ENCODE measurements around the gene IGF1R. TPM values are rescaled to one million over a fixed set of nuclear protein-coding genes. Genes with fewer than 3 reads are reported as not detected.

The IGF1R gene
- total RNA-seq, 1 donor from 2014 or later = 131 TPM

- H3K27me3 Mint-ChIP-seq (ENCODE audit: unreplicated experiment) = peaks cover 12% of the 10 kb centered on the region
- H3K9me3 Mint-ChIP-seq (ENCODE audit: unreplicated experiment) = no peaks in the 10 kb centered on the region
- peaks cover 17% of the 10 kb centered on the region for H3K4me1 Mint-ChIP-seq (ENCODE audit: unreplicated experiment)
Observed at GRCh38 chr15:98647026-98647773, 1.1 kb upstream of the IGF1R start.

DNA sequence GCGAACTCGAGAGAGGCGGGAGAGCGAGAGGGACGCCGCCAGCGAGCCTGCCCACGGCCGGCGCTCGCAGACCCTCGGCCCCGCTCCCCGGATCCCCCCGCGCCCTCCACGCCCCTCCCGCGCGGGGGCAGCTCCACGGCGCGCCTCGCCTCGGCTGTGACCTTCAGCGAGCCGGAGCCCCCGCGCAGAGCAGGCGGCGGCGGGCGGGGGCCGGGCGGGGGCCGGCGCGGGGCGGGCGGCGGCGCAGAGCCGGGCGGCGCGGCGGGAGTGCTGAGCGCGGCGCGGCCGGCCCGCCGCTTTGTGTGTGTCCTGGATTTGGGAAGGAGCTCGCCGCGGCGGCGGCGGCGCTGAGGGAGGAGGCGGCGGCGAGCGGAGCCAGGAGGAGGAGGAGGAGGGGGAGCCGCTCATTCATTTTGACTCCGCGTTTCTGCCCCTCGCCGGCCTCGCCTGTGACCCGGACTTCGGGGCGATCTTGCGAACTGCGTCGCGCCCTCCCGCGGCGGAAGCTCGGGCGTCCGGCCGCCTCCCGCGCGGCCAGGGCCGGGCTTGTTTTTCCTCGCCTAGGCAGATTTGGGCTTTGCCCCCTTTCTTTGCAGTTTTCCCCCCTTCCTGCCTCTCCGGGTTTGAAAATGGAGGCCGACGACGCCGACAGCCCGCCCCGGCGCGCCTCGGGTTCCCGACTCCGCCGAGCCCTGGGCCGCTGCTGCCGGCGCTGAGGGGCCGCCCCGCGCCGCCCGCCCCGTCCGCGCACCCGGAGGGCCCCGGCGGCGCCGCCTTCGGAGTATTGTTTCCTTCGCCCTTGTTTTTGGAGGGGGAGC lies 524 bp downstream of the IGF1R start:
- peak overlapping the region; percentile 91 for H3K4me3 Mint-ChIP-seq (ENCODE audit: unreplicated experiment)
- peaks cover 7% of the 10 kb centered on the region for H3K36me3 Mint-ChIP-seq (ENCODE audit: low read depth, unreplicated experiment)
- peak; percentile 49 for DNase-seq (ENCODE audit: low spot score)
- H3K4me1 Mint-ChIP-seq (ENCODE audit: unreplicated experiment) = peaks cover 30% of the 10 kb centered on the region
- TF ChIP-seq, protein P1, sequence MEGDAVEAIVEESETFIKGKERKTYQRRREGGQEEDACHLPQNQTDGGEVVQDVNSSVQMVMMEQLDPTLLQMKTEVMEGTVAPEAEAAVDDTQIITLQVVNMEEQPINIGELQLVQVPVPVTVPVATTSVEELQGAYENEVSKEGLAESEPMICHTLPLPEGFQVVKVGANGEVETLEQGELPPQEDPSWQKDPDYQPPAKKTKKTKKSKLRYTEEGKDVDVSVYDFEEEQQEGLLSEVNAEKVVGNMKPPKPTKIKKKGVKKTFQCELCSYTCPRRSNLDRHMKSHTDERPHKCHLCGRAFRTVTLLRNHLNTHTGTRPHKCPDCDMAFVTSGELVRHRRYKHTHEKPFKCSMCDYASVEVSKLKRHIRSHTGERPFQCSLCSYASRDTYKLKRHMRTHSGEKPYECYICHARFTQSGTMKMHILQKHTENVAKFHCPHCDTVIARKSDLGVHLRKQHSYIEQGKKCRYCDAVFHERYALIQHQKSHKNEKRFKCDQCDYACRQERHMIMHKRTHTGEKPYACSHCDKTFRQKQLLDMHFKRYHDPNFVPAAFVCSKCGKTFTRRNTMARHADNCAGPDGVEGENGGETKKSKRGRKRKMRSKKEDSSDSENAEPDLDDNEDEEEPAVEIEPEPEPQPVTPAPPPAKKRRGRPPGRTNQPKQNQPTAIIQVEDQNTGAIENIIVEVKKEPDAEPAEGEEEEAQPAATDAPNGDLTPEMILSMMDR (IDR thresholded peaks at IDR 0.05; ENCODE audit: unreplicated experiment) = no peak
- H3K27me3 Mint-ChIP-seq (ENCODE audit: unreplicated experiment) = peaks cover 14% of the 10 kb centered on the region
- H3K27ac Mint-ChIP-seq (ENCODE audit: unreplicated experiment) = no peak overlapping the region
- H3K9me3 Mint-ChIP-seq (ENCODE audit: unreplicated experiment) = no peaks in the 10 kb centered on the region

More at GRCh38 chr15:98647026-98647773, 1.1 kb upstream of the IGF1R start:
- H3K4me3 Mint-ChIP-seq (ENCODE audit: unreplicated experiment) = peak overlapping the region; percentile 91
- peak; percentile 86 for DNase-seq (ENCODE audit: low spot score)
- H3K27ac Mint-ChIP-seq (ENCODE audit: unreplicated experiment) = peak overlapping the region; percentile 64
- TF ChIP-seq, protein P1 (IDR thresholded peaks at IDR 0.05; ENCODE audit: unreplicated experiment) = peak; percentile 88
- H3K36me3 Mint-ChIP-seq (ENCODE audit: low read depth, unreplicated experiment) = peaks cover 7% of the 10 kb centered on the region

DNA sequence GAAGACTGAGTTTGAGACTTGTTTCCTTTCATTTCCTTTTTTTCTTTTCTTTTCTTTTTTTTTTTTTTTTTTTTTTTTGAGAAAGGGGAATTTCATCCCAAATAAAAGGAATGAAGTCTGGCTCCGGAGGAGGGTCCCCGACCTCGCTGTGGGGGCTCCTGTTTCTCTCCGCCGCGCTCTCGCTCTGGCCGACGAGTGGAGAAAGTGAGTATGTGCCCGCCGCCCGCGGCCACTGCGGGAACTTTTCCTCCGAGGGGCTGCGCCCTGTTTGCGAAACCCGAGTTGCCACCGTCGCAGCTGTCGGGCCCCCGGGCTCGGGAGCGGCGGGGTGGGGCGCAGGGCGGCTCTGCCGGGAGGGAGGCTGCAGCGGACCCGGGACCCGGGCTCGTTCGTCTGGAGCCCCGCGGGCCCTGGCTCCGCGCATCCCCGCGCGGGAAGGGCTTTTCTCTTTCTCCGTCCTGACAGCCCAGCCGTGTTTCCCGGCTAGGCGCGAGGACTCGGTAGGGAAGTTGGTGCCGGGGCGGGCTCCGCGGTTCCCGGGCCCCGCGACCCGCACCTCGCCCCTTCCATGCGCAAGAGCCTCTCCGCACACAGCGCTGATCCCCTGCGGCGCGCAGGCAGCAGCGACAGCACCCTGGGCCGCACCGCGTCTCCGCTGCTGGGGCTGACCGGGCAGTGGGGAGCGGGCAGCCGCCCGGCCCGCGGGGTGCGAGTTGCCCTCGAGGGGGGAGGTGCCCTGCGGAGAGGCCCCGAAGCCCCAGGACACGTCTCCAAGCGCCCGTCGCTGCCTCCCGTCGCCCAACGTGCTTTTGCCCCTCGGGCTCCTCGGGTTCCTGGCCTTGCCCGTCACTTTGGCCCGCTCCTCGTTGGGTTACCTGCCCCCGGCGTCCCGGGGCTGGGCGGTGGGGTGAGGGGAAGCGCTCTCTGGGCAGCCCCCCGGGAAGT lies 1.4 kb downstream of the IGF1R start:
- Mint-ChIP-seq H3K27me3 (ENCODE audit: unreplicated experiment) (peaks cover 14% of the 10 kb centered on the region), H3K4me3 (ENCODE audit: unreplicated experiment) (peak overlapping the region; percentile 100), H3K4me1 (ENCODE audit: unreplicated experiment) (peaks cover 37% of the 10 kb centered on the region), H3K27ac (ENCODE audit: unreplicated experiment) (no peak overlapping the region), H3K36me3 (ENCODE audit: low read depth, unreplicated experiment) (peaks cover 7% of the 10 kb centered on the region), H3K9me3 (ENCODE audit: unreplicated experiment) (no peaks in the 10 kb centered on the region)
- DNase-seq (ENCODE audit: low spot score) = peak; percentile 38
- TF ChIP-seq, protein P1 (IDR thresholded peaks at IDR 0.05; ENCODE audit: unreplicated experiment) = no peak

GRCh38 chr15:98650417-98651035 lies 2.2 kb downstream of the IGF1R start:
- H3K4me3 Mint-ChIP-seq (ENCODE audit: unreplicated experiment) = peak overlapping the region; percentile 100
- peaks cover 14% of the 10 kb centered on the region for H3K27me3 Mint-ChIP-seq (ENCODE audit: unreplicated experiment)
- peaks cover 45% of the 10 kb centered on the region for H3K4me1 Mint-ChIP-seq (ENCODE audit: unreplicated experiment)
- DNase-seq (ENCODE audit: low spot score) = peak; percentile 39
- TF ChIP-seq, protein P1 (IDR thresholded peaks at IDR 0.05; ENCODE audit: unreplicated experiment) = no peak
- H3K27ac Mint-ChIP-seq (ENCODE audit: unreplicated experiment) = peak overlapping the region; percentile 94
- peaks cover 7% of the 10 kb centered on the region for H3K36me3 Mint-ChIP-seq (ENCODE audit: low read depth, unreplicated experiment)
- no peaks in the 10 kb centered on the region for H3K9me3 Mint-ChIP-seq (ENCODE audit: unreplicated experiment)

All from endothelial cell (in vitro differentiated cells).